Measurements from ENCODE around the gene ZER1.

DNA sequence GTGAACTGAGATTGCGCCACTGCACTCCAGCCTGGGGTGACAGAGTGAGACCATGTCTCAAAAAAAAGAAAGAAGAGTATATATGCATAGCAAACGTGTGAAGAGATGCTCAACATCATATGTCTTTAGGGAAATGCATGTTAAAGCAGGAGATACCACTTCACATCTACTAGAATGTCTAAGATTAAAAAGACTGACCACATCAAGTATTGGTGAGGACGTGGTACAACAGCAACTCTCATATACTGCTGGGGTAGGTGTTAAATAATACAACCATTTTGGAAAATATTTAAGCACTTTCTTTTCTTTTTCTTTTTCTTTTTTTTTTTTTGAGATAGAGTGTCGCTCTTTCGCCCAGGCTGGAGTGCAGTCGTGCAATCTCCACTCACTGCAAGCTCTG is 13.7 kb upstream of the ZER1 start:
- no peak for TF ChIP-seq CTCF (conservative IDR thresholded peaks at IDR 0.05 in 1 of 2, IDR thresholded peaks at IDR 0.05 in 1 of 2; ENCODE audit: extremely low read depth in 1 of 2, insufficient read depth in 1 of 2, low read depth in 1 of 2, low read length in 2 of 2)
- TF ChIP-seq EZH2 (IDR thresholded peaks at IDR 0.05; ENCODE audit: borderline replicate concordance, low read length) = no peak

Measured in mammary epithelial cell (primary cell).